Measurements from ENCODE around the gene DAD1.
"Not testable (repeated sequence)": the region's sequence is repeated elsewhere in the genome, so short reads cannot be mapped to it uniquely, and the experiment has no call there.

Gene DAD1

GRCh38 chr14:22566266-22566665 is 22.8 kb downstream of the DAD1 start:
- not testable (repeated sequence) for DNase-seq

GRCh38 chr14:22565391-22565945 is 23.6 kb downstream of the DAD1 start:
- DNase-seq = no peak

- DNase-seq = no peak
These were observed 24.6 kb downstream of the DAD1 start for GRCh38 chr14:22564463-22564862.

- no peak for DNase-seq
These were observed 25.0 kb downstream of the DAD1 start for GRCh38 chr14:22563987-22564386.

- DNase-seq = no peak
These were observed 27.1 kb downstream of the DAD1 start for GRCh38 chr14:22561661-22562579.

GRCh38 chr14:22561366-22561660 is 27.7 kb downstream of the DAD1 start:
- DNase-seq = no peak

- DNase-seq = no peak
These were observed 28.2 kb downstream of the DAD1 start for GRCh38 chr14:22560662-22561365.

- DNase-seq = no peak
These were observed 30.0 kb downstream of the DAD1 start for GRCh38 chr14:22559041-22559440.

- DNase-seq = no peak
These were observed 30.7 kb downstream of the DAD1 start for GRCh38 chr14:22558221-22558913.

- no peak for DNase-seq
These were observed 31.2 kb downstream of the DAD1 start for GRCh38 chr14:22557846-22558220.

- DNase-seq = peak; percentile 48
These were observed 31.9 kb downstream of the DAD1 start for GRCh38 chr14:22556990-22557623.

- no peak for DNase-seq
These were observed 32.7 kb downstream of the DAD1 start for GRCh38 chr14:22556021-22556989.

- no peak for DNase-seq
These were observed 33.5 kb downstream of the DAD1 start for GRCh38 chr14:22555384-22556011.

- DNase-seq = no peak
These were observed 34.3 kb downstream of the DAD1 start for GRCh38 chr14:22554498-22555383.

- DNase-seq = not testable (repeated sequence)
These were observed 35.0 kb downstream of the DAD1 start for GRCh38 chr14:22553861-22554497.

GRCh38 chr14:22553445-22553844 is 35.6 kb downstream of the DAD1 start:
- DNase-seq = no peak

GRCh38 chr14:22552827-22553076 is 36.3 kb downstream of the DAD1 start:
- DNase-seq = no peak

GRCh38 chr14:22552001-22552826 is 36.8 kb downstream of the DAD1 start:
- DNase-seq = no peak

GRCh38 chr14:22551605-22551997 is 37.4 kb downstream of the DAD1 start:
- DNase-seq = no peak

Measured in NCI-H2107 (cell line).